ENCODE measurements around the gene SAPCD2. TPM values are rescaled to one million over a fixed set of nuclear protein-coding genes. Genes with fewer than 3 reads are reported as not detected.
"Not testable (repeated sequence)": the region's sequence is repeated elsewhere in the genome, so short reads cannot be mapped to it uniquely, and the experiment has no call there.

Gene SAPCD2
- total and polyA plus RNA-seq, 2 of the 8 experiments (the other 6 are each of a cell fraction or from before 2014, with no cell fraction given), result 12.7 to 32.1 TPM

DNA sequence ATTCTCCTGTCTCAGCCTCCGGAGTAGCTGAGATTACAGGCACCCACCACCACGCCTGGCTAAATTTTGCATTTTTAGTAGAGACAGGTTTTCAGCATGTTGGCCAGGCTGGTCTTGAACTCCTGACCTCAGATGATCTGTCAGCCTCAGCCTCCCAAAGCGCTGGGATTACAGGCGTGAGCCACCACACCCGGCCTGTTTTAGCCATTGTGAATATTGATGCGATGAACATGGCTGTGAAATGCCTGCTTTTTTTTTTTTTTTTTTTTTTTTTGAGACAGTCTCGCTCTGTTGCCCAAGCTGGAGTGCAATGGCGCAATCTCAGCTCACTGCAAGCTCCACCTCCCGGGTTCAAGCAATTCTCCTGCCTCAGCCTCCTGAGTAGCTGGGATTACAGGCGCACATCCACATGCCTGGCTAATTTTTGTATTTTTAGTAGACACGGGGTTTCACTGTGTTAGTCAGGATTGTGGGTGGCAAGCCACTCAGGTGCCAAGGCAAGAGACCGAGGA lies 47.8 kb upstream of the SAPCD2 start:
- DNase-seq (ENCODE audit: low read depth in 1 of 2, low spot score in 2 of 2); H4K8ac ChIP-seq (ENCODE audit: extremely low read depth, insufficient read depth, low read length); H3K18ac ChIP-seq (ENCODE audit: extremely low read depth, low read length); H3K27ac ChIP-seq (ENCODE audit: low read depth, low read length); H2BK20ac ChIP-seq (ENCODE audit: low read length); H3K4me3 ChIP-seq (ENCODE audit: extremely low read depth in 1 of 4, insufficient read depth in 2 of 4, low read depth in 3 of 4, low read length in 4 of 4); FAIRE-seq; H3K14ac ChIP-seq (ENCODE audit: insufficient read length); H3K79me1 ChIP-seq (ENCODE audit: low read depth, low read length); H4K5ac ChIP-seq (ENCODE audit: insufficient read length, low read depth, low read length); H4K20me1 ChIP-seq (replicated peaks in 1 of 2; ENCODE audit: control insufficient read depth in 1 of 2, insufficient read depth in 2 of 2, low read length in 2 of 2); H3K23me2 ChIP-seq (ENCODE audit: low read depth, low read length); H3K9me3 ChIP-seq (ENCODE audit: insufficient read depth in 2 of 2, low read depth in 1 of 2, low read length in 1 of 2); H4K91ac ChIP-seq (replicated peaks; ENCODE audit: insufficient read length, low read length); H2BK5ac ChIP-seq (ENCODE audit: low read depth, low read length); H2BK15ac ChIP-seq (ENCODE audit: low read length); H3K4me1 ChIP-seq (replicated peaks in 1 of 4; ENCODE audit: control insufficient read depth in 3 of 4, insufficient read depth in 4 of 4, low read length in 3 of 4); H2AFZ ChIP-seq (ENCODE audit: low read length); H3K56ac ChIP-seq (replicated peaks; ENCODE audit: insufficient read length, low read depth, low read length); H2AK5ac ChIP-seq (ENCODE audit: low read depth, low read length); H3K9ac ChIP-seq (replicated peaks in 1 of 4; ENCODE audit: extremely low read depth in 1 of 4, low read depth in 3 of 4, low read length in 3 of 4); H2BK120ac ChIP-seq (replicated peaks; ENCODE audit: low read depth, low read length); H3K36me3 ChIP-seq (ENCODE audit: control insufficient read depth in 2 of 4, insufficient read depth in 4 of 4, low read length in 3 of 4); H3K4me2 ChIP-seq (ENCODE audit: insufficient read depth in 1 of 2, low read depth in 2 of 2, low read length in 2 of 2); H2BK12ac ChIP-seq (ENCODE audit: low read depth, low read length); H3K23ac ChIP-seq (ENCODE audit: insufficient read length); H3K4ac ChIP-seq (replicated peaks; ENCODE audit: insufficient read length, low read depth, low read length); H3K79me2 ChIP-seq (ENCODE audit: control insufficient read depth in 1 of 2, insufficient read depth in 2 of 2, low read length in 2 of 2): not testable (repeated sequence)
- peaks cover 15 to 30% (median 27%) of the 10 kb centered on the region in 4 experiments for H3K27me3 ChIP-seq (replicated peaks in 1 of 4; ENCODE audit: control insufficient read depth in 3 of 4, extremely low read depth in 1 of 4, insufficient read depth in 3 of 4, low read length in 3 of 4)
- ChIA-PET POLR2A (ENCODE audit: partially characterized antibody) (interaction anchor here (1.2 to 1.4 kb wide), 2 partner anchors 12 to 109 kb away, joined by 4 read pairs; partner anchors contain the start of gene RNF224), CTCF (ENCODE audit: partially characterized antibody) (interaction anchor here (0.7 to 2.8 kb wide), 26 partner anchors 10 to 248 kb away, joined by 3 to 13 read pairs (median 4); partner anchors contain the start of genes CYSRT1 and SAPCD2)
- 86% methylated on average over 9 of the region's 12 CpGs; no CpG with 5 or more reads in 1 of the 2 experiments for WGBS, 2 experiments (ENCODE audit: extremely low coverage in 1 of 2, insufficient coverage in 1 of 2, insufficient read length in 1 of 2, insufficient replicate concordance in 2 of 2, low coverage in 1 of 2, low lambda C conversion rate in 2 of 2, missing lambda C conversion rate in 1 of 2)
